T-cell (primary cell): Measurements from ENCODE around the gene FRMPD1. TPM values are rescaled to one million over a fixed set of nuclear protein-coding genes. Genes with fewer than 3 reads are reported as not detected.

Experiments
- ATAC-seq, 4 experiments: fragments of 200-7000 bp in 3 of 4; fragments of 150-1000 bp in 1 of 4; cut with Tn5 transposase; replicated peaks in 1 of 4; 1 replicate in 3 of 4; 2 replicates in 1 of 4; pipeline ENCODE4 v1.10.0; 2021; ENCODE audit warnings: moderate library complexity in 3 of 4, mild to moderate bottlenecking in 2 of 4, moderate number of reproducible peaks in 1 of 4
- CTCF ChIA-PET, 2 donors: fragments of 300-600 bp; sonication (Branson Sonifier 250); formaldehyde crosslinking; loops; one replicate each; lab custom pipeline; 2022; ENCODE audit warnings: antibody characterized with exemption in 2 of 2; lab: Charles Lee
- POLR2A ChIA-PET, 2 donors: fragments of 300-600 bp; sonication (Branson Sonifier 250); formaldehyde crosslinking; loops; one replicate each; lab custom pipeline; 2022; ENCODE audit warnings: antibody characterized with exemption in 2 of 2; lab: Charles Lee
- DNase-seq, 35 experiments: peaks; one replicate each; pipeline versions ENCODE4 v3.0.0 to v3.0.0-alpha.2; 2013 to 2023
- H3K27ac ChIP-seq: one replicate; pipeline ENCODE4 v1.5.1; 2013; ENCODE audit warnings: low read length
- H3K27me3 ChIP-seq, 2 experiments: replicated peaks in 1 of 2; 1 replicate in 1 of 2; 2 replicates in 1 of 2; pipeline versions ENCODE4 v1.6.1 to v1.7.0; 2013; ENCODE audit warnings: low read length in 1 of 2, mixed read lengths in 1 of 2; ENCODE audit not compliant: control insufficient read depth in 2 of 2, insufficient read depth in 2 of 2; ENCODE audit errors: extremely low read depth in 1 of 2
- H3K36me3 ChIP-seq, 2 donors: 1 replicate in 1 of 2; 2 replicates in 1 of 2; pipeline versions ENCODE4 v1.6.1 to v1.7.0; 2013; ENCODE audit warnings: low read length in 1 of 2; ENCODE audit not compliant: control insufficient read depth in 2 of 2, insufficient read depth in 1 of 2; ENCODE audit errors: extremely low read depth in 1 of 2
- H3K4me1 ChIP-seq, 2 experiments: 1 replicate in 1 of 2; 2 replicates in 1 of 2; pipeline versions ENCODE4 v1.6.1 to v1.7.0; 2013; ENCODE audit warnings: low read length in 2 of 2, mixed read lengths in 1 of 2; ENCODE audit not compliant: insufficient read depth in 2 of 2, control insufficient read depth in 1 of 2; ENCODE audit errors: extremely low read depth in 1 of 2
- H3K4me3 ChIP-seq, 2 donors: 1 replicate in 1 of 2; 2 replicates in 1 of 2; pipeline versions ENCODE4 v1.5.1 to v1.7.0; 2013; ENCODE audit warnings: mild to moderate bottlenecking in 2 of 2, low read length in 1 of 2, moderate library complexity in 1 of 2; ENCODE audit not compliant: control insufficient read depth in 1 of 2; ENCODE audit errors: extremely low read depth in 1 of 2
- H3K9me3 ChIP-seq: 2 replicates; pipeline ENCODE4 v1.7.0; 2013
- H3K27ac Mint-ChIP-seq, 2 donors: one replicate each; pipeline ENCODE4 v1.8.0; 2020 to 2021; ENCODE audit warnings: mild to moderate bottlenecking in 2 of 2, mixed read lengths in 2 of 2
- H3K27me3 Mint-ChIP-seq, 2 donors: one replicate each; pipeline ENCODE4 v1.8.0; 2021 to 2022; ENCODE audit warnings: mixed read lengths in 2 of 2
- H3K36me3 Mint-ChIP-seq: one replicate; pipeline ENCODE4 v1.8.0; 2021; ENCODE audit warnings: mixed read lengths
- H3K4me1 Mint-ChIP-seq, 3 donors: one replicate each; pipeline ENCODE4 v1.8.0; 2020 to 2022; ENCODE audit warnings: mixed read lengths in 3 of 3, mild to moderate bottlenecking in 1 of 3
- H3K4me3 Mint-ChIP-seq, 3 donors: one replicate each; pipeline ENCODE4 v1.8.0; 2020 to 2022; ENCODE audit warnings: mild to moderate bottlenecking in 3 of 3, mixed read lengths in 3 of 3, moderate library complexity in 3 of 3
- H3K9me3 Mint-ChIP-seq, 3 donors: one replicate each; pipeline ENCODE4 v1.8.0; 2020 to 2022; ENCODE audit warnings: mixed read lengths in 3 of 3
- WGBS: methylation state at CpG from one replicate; pipeline ENCODE4 v1.1.5; 2013; ENCODE audit warnings: missing lambda C conversion rate; ENCODE audit not compliant: insufficient coverage; 5-methylcytosine and 5-hydroxymethylcytosine counted together
- total RNA-seq, 35 experiments: library from RNA in 6 of 35; stranded (reverse) in 6 of 35; fragments of 120-200 nt in 1 of 35; gene quantifications; one replicate each; pipeline versions ENCODE4 v1.2.1 to v1.2.4 and lab custom pipeline; 2013 to 2026

FRMPD1 gene
- total RNA-seq, 5 donors from 2014 or later (not counting 1 experiment from before 2014, with no cell fraction given) = not detected

GRCh38 chr9:37650299-37650872 is 368 bp upstream of the FRMPD1 start:
- H3K36me3 ChIP-seq = no peaks in the 10 kb centered on the region
- H3K27me3 ChIP-seq = peaks cover 20 to 49% of the 10 kb centered on the region in 2 experiments
- CTCF ChIA-PET = no interaction called here
- DNase-seq (no peak), ATAC-seq (no peak)
- peaks cover 13 to 14% (median 13%) of the 10 kb centered on the region in 3 donors for H3K4me1 Mint-ChIP-seq
- POLR2A ChIA-PET = no interaction called here
- no peaks in the 10 kb centered on the region for H3K36me3 Mint-ChIP-seq
- H3K9me3 ChIP-seq = no peaks in the 10 kb centered on the region
- no peaks in the 10 kb centered on the region for H3K9me3 Mint-ChIP-seq
- H3K27ac ChIP-seq = no peak overlapping the region
- peak overlapping the region; percentile 67 to 84 (median 75) for H3K4me3 Mint-ChIP-seq
- H3K27me3 Mint-ChIP-seq = peaks cover 55 to 64% of the 10 kb centered on the region in 2 donors
- peak overlapping the region in 1 of 2 donors; percentile 12 for H3K27ac Mint-ChIP-seq
- H3K4me1 ChIP-seq = peaks cover 3 to 14% of the 10 kb centered on the region in 2 experiments
- peak overlapping the region; percentile 15 to 44 for H3K4me3 ChIP-seq
- WGBS = 12% methylated on average over 34 of the region's 45 CpGs

GRCh38 chr9:37652261-37652660 is 1.5 kb downstream of the FRMPD1 start:
- Histone ChIP-seq H3K9me3 (no peaks in the 10 kb centered on the region), H3K27me3 (peaks cover 20 to 57% of the 10 kb centered on the region in 2 experiments), H3K4me3 (no peak overlapping the region), H3K36me3 (no peaks in the 10 kb centered on the region), H3K4me1 (peaks cover 3 to 14% of the 10 kb centered on the region in 2 experiments), H3K27ac (no peak overlapping the region)
- H3K4me3 Mint-ChIP-seq = peak overlapping the region in 2 of 3 donors; percentile 70 to 73
- no peak for DNase-seq
- H3K27ac Mint-ChIP-seq = no peak overlapping the region
- ChIA-PET POLR2A (no interaction called here), CTCF (no interaction called here)
- 40% methylated on average over 2 of the region's 7 CpGs for WGBS
- H3K9me3 Mint-ChIP-seq = no peaks in the 10 kb centered on the region
- peaks cover 59 to 65% of the 10 kb centered on the region in 2 donors for H3K27me3 Mint-ChIP-seq
- no peaks in the 10 kb centered on the region for H3K36me3 Mint-ChIP-seq
- ATAC-seq = no peak
- peaks cover 13 to 14% (median 13%) of the 10 kb centered on the region in 3 donors for H3K4me1 Mint-ChIP-seq

GRCh38 chr9:37653385-37653784 is 2.6 kb downstream of the FRMPD1 start:
- no peak overlapping the region for H3K4me3 ChIP-seq
- no peak overlapping the region for H3K27ac ChIP-seq
- DNase-seq = no peak
- ChIA-PET CTCF (no interaction called here), POLR2A (no interaction called here)
- H3K4me1 Mint-ChIP-seq = peaks cover 13 to 14% (median 13%) of the 10 kb centered on the region in 3 donors
- H3K27ac Mint-ChIP-seq = no peak overlapping the region
- WGBS = no CpG with 5 or more reads among the region's 2 CpGs
- H3K27me3 ChIP-seq = peaks cover 20 to 64% of the 10 kb centered on the region in 2 experiments
- H3K9me3 ChIP-seq = no peaks in the 10 kb centered on the region
- H3K4me3 Mint-ChIP-seq = no peak overlapping the region
- peaks cover 65 to 69% of the 10 kb centered on the region in 2 donors for H3K27me3 Mint-ChIP-seq
- no peaks in the 10 kb centered on the region for H3K36me3 Mint-ChIP-seq
- H3K36me3 ChIP-seq = no peaks in the 10 kb centered on the region
- no peaks in the 10 kb centered on the region for H3K9me3 Mint-ChIP-seq
- peaks cover 3 to 14% of the 10 kb centered on the region in 2 experiments for H3K4me1 ChIP-seq
- ATAC-seq = no peak

- no peaks in the 10 kb centered on the region for H3K36me3 ChIP-seq
- whole genome bisulfite sequencing = no CpG with 5 or more reads among the region's 1 CpG
- POLR2A ChIA-PET = no interaction called here
- H3K27me3 ChIP-seq = peaks cover 8 to 50% of the 10 kb centered on the region in 2 experiments
- Mint-ChIP-seq H3K27ac (no peak overlapping the region), H3K4me3 (no peak overlapping the region), H3K27me3 (peaks cover 53 to 58% of the 10 kb centered on the region in 2 donors), H3K36me3 (no peaks in the 10 kb centered on the region), H3K4me1 (peaks cover under 1% of the 10 kb centered on the region in 3 donors), H3K9me3 (no peaks in the 10 kb centered on the region)
- CTCF ChIA-PET = no interaction called here
- H3K4me1 ChIP-seq = no peaks in the 10 kb centered on the region
- ATAC-seq = no peak
- DNase-seq = no peak
- H3K27ac ChIP-seq = no peak overlapping the region
- H3K9me3 ChIP-seq = no peaks in the 10 kb centered on the region
- H3K4me3 ChIP-seq = no peak overlapping the region
Measured at GRCh38 chr9:37656936-37657335, 6.2 kb downstream of the FRMPD1 start.

- H3K27ac ChIP-seq = no peak overlapping the region
- peaks cover 0 to 27% of the 10 kb centered on the region in 2 experiments for H3K27me3 ChIP-seq
- DNase-seq (no peak), ATAC-seq (no peak)
- Mint-ChIP-seq H3K9me3 (no peaks in the 10 kb centered on the region), H3K27ac (no peak overlapping the region), H3K4me1 (no peaks in the 10 kb centered on the region), H3K36me3 (no peaks in the 10 kb centered on the region), H3K27me3 (peaks cover 24 to 25% of the 10 kb centered on the region in 2 donors), H3K4me3 (no peak overlapping the region)
- H3K36me3 ChIP-seq = no peaks in the 10 kb centered on the region
- ChIA-PET POLR2A (no interaction called here), CTCF (no interaction called here)
- no peak overlapping the region for H3K4me3 ChIP-seq
- H3K4me1 ChIP-seq = no peaks in the 10 kb centered on the region
- WGBS = 92% methylated on average over 2 of the region's 3 CpGs
- no peaks in the 10 kb centered on the region for H3K9me3 ChIP-seq
Measured at GRCh38 chr9:37660691-37661090, 9.9 kb downstream of the FRMPD1 start.

- H3K27me3 Mint-ChIP-seq = peaks cover 18 to 20% of the 10 kb centered on the region in 2 donors
- H3K27ac Mint-ChIP-seq = no peak overlapping the region
- ChIA-PET CTCF (no interaction called here), POLR2A (no interaction called here)
- no peaks in the 10 kb centered on the region for H3K9me3 Mint-ChIP-seq
- H3K27me3 ChIP-seq = peaks cover 0 to 26% of the 10 kb centered on the region in 2 experiments
- no peak overlapping the region for H3K27ac ChIP-seq
- H3K36me3 Mint-ChIP-seq = no peaks in the 10 kb centered on the region
- H3K9me3 ChIP-seq = no peaks in the 10 kb centered on the region
- H3K4me3 ChIP-seq = no peak overlapping the region
- H3K4me1 Mint-ChIP-seq = no peaks in the 10 kb centered on the region
- no peak for ATAC-seq
- whole genome bisulfite sequencing = 47% methylated on average over 3 of the region's 5 CpGs
- no peak overlapping the region for H3K4me3 Mint-ChIP-seq
- no peaks in the 10 kb centered on the region for H3K36me3 ChIP-seq
- no peak for DNase-seq
- H3K4me1 ChIP-seq = no peaks in the 10 kb centered on the region
Measured at GRCh38 chr9:37663926-37664325, 13.2 kb downstream of the FRMPD1 start.
